ENCODE measurements around the gene CDC42EP4.

DNA sequence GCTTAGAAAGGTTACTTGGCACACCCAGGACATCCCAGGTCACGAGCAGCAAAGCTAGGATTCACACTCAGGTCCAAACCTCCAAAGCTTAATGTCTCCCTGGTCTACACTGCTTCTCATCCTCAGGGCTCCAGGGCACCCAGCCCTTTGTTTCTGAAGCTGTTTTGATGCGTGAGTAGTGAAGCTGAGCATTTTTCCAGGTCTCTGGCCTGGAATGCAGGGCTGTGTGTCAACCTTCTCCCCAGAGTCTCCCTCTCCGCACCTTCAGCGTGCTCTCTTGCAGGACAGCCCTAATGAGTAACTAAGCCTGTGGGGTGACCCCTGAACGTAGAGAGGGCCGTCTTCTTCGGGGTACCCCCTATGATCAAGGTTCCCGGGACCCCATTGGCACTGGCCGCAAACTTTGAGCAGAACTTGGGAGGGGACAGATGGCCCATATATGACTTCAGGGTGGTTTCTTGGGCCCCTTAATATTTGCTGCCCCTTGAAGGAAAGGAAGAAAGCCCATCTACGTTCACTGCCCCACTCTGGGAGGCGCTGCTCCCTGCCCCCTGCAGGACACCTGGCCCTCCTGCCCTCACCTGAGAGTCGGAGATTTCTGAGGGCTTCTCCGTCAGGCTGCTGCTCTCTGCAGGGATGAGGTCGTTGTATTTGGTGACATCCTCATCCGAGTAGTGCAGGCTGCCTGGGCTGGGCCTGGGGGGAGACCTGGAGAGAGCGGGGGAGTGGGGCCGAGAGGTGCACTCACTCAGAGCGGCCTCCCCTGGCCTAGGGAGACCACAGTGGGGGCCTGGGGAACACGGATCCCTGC is 36.4 kb upstream of the CDC42EP4 start:
- TF ChIP-seq CTCF (conservative IDR thresholded peaks at IDR 0.05 in 1 of 2, IDR thresholded peaks at IDR 0.05 in 1 of 2; ENCODE audit: low read depth in 1 of 2, low read length in 2 of 2) (no peak), EZH2 (IDR thresholded peaks at IDR 0.05; ENCODE audit: low read length, missing control alignments) (no peak)

Measured in fibroblast of lung (primary cell).